CD14-positive monocyte (primary cell): ENCODE results near the gene PRKAR1A. TPM values are rescaled to one million over a fixed set of nuclear protein-coding genes. Genes with fewer than 3 reads are reported as not detected.

Source experiments
- DNase-seq, 3 donors: peaks; one replicate each; pipeline ENCODE4 v3.0.0-alpha.2; 2011 to 2022
- H2AFZ ChIP-seq: 2 replicates; pipeline ENCODE4 v1.6.0; 2012; ENCODE audit warnings: mild to moderate bottlenecking, low read depth, low read length, inconsistent platforms; ENCODE audit not compliant: insufficient read depth, poor library complexity, severe bottlenecking
- H3K27ac ChIP-seq, 2 donors: 1 replicate in 1 of 2; 2 replicates in 1 of 2; pipeline ENCODE4 v1.5.1; 2012 to 2013; ENCODE audit warnings: low read length in 2 of 2, control low read depth in 1 of 2, inconsistent platforms in 1 of 2, low read depth in 1 of 2, mild to moderate bottlenecking in 1 of 2
- H3K27me3 ChIP-seq, 2 donors: one replicate each; pipeline versions ENCODE4 v1.6.0 to v1.6.1; 2011 to 2013; ENCODE audit warnings: low read length in 2 of 2; ENCODE audit not compliant: control insufficient read depth in 2 of 2, insufficient read depth in 2 of 2
- H3K36me3 ChIP-seq, 2 donors: replicated peaks in 1 of 2; 1 replicate in 1 of 2; 2 replicates in 1 of 2; pipeline versions ENCODE4 v1.5.1 to v1.6.1; 2012 to 2013; ENCODE audit warnings: low read length in 2 of 2, control low read depth in 1 of 2, inconsistent platforms in 1 of 2, mild to moderate bottlenecking in 1 of 2; ENCODE audit not compliant: insufficient read depth in 2 of 2, control insufficient read depth in 1 of 2
- H3K4me1 ChIP-seq, 2 donors: 1 replicate in 1 of 2; 2 replicates in 1 of 2; pipeline versions ENCODE4 v1.5.1 to v1.6.1; 2012 to 2013; ENCODE audit warnings: low read length in 2 of 2, control low read depth in 1 of 2, inconsistent platforms in 1 of 2, mild to moderate bottlenecking in 1 of 2, moderate library complexity in 1 of 2; ENCODE audit not compliant: insufficient read depth in 2 of 2, control insufficient read depth in 1 of 2
- H3K4me2 ChIP-seq: replicated peaks from 2 replicates; pipeline ENCODE3; 2012; ENCODE audit warnings: low read length, moderate library complexity, mild to moderate bottlenecking; ENCODE audit not compliant: poor library complexity, severe bottlenecking; ENCODE audit errors: extremely low read depth
- H3K4me3 ChIP-seq, 3 experiments: fragments of 200-600 bp in 1 of 3; sonication (generic) in 1 of 3; replicated peaks in 1 of 3; 1 replicate in 2 of 3; 2 replicates in 1 of 3; pipeline ENCODE4 v1.5.1; 2011 to 2013; ENCODE audit warnings: low read length in 3 of 3, mild to moderate bottlenecking in 3 of 3, control low read depth in 2 of 3, low read depth in 2 of 3, inconsistent platforms in 1 of 3, moderate library complexity in 1 of 3
- H3K79me2 ChIP-seq: 2 replicates; pipeline ENCODE4 v1.6.0; 2012; ENCODE audit warnings: mild to moderate bottlenecking, control low read depth, inconsistent platforms, low read length, moderate library complexity; ENCODE audit not compliant: insufficient read depth
- H3K9ac ChIP-seq: 2 replicates; pipeline ENCODE4 v1.6.0; 2017; ENCODE audit warnings: low read length, mild to moderate bottlenecking; ENCODE audit not compliant: insufficient read depth, poor library complexity, severe bottlenecking
- H3K9me3 ChIP-seq, 2 donors: replicated peaks in 1 of 2; 1 replicate in 1 of 2; 2 replicates in 1 of 2; pipeline versions ENCODE4 v1.5.1 to v1.6.1; 2012 to 2013; ENCODE audit warnings: low read length in 2 of 2, control low read depth in 1 of 2; ENCODE audit not compliant: control insufficient read depth in 1 of 2, insufficient read depth in 1 of 2
- H4K20me1 ChIP-seq: 2 replicates; pipeline ENCODE4 v1.6.0; 2012; ENCODE audit warnings: mild to moderate bottlenecking, low read length, control low read depth, moderate library complexity; ENCODE audit not compliant: insufficient read depth
- H3K27ac Mint-ChIP-seq, 7 donors: one replicate each; pipeline ENCODE4 v1.8.0; 2020; ENCODE audit warnings: mild to moderate bottlenecking in 7 of 7, mixed read lengths in 7 of 7, moderate library complexity in 6 of 7, inconsistent platforms in 2 of 7
- H3K27me3 Mint-ChIP-seq, 3 donors: one replicate each; pipeline ENCODE4 v1.8.0; 2021 to 2022; ENCODE audit warnings: low read depth in 3 of 3, mild to moderate bottlenecking in 3 of 3, mixed read lengths in 3 of 3, moderate library complexity in 3 of 3, inconsistent platforms in 1 of 3
- H3K36me3 Mint-ChIP-seq, 2 donors: one replicate each; pipeline ENCODE4 v1.8.0; 2020; ENCODE audit warnings: mixed read lengths in 2 of 2, inconsistent platforms in 1 of 2, mild to moderate bottlenecking in 1 of 2
- H3K4me1 Mint-ChIP-seq: one replicate; pipeline ENCODE4 v1.8.0; 2020; ENCODE audit warnings: mild to moderate bottlenecking, mixed read lengths
- H3K4me3 Mint-ChIP-seq, 2 donors: one replicate each; pipeline ENCODE4 v1.8.0; 2020; ENCODE audit warnings: mild to moderate bottlenecking in 2 of 2, mixed read lengths in 2 of 2, moderate library complexity in 1 of 2
- H3K9me3 Mint-ChIP-seq, 7 donors: one replicate each; pipeline ENCODE4 v1.8.0; 2020 to 2022; ENCODE audit warnings: mixed read lengths in 7 of 7, mild to moderate bottlenecking in 6 of 7, moderate library complexity in 6 of 7, inconsistent platforms in 2 of 7
- WGBS: methylation state at CpG from one replicate; pipeline ENCODE4 v1.1.5; 2013; ENCODE audit warnings: missing lambda C conversion rate; ENCODE audit not compliant: insufficient coverage; 5-methylcytosine and 5-hydroxymethylcytosine counted together
- intact Hi-C, 2 donors: fragments of 100-400 bp; cut with micrococcal nuclease; formaldehyde crosslinking; loops; one replicate each; pipeline versions ENCODE4 v1.15.0 to v1.15.1; 2023
- polyA plus RNA-seq, 3 donors: library from polyadenylated mRNA; depleted of rRNA in 1 of 3; unstranded in 2 of 3; stranded (reverse) in 1 of 3; fragments of 300-500 nt in 2 of 3; fragments of >200 nt in 1 of 3; fragmentation: Illumina TruSeq in 2 of 3; gene quantifications; 1 replicate in 2 of 3; 2 replicates in 1 of 3; pipeline ENCODE4 v1.2.3, GENCODE V29; 2012 to 2021
- TF ChIP-seq, protein P1 (sequence below): fragments of 200-600 bp; IDR thresholded peaks from one replicate; pipeline ENCODE4 v1.8.0; 2022; ENCODE audit warnings: antibody characterized with exemption, mild to moderate bottlenecking

The PRKAR1A gene
- polyA plus RNA-seq, 3 donors: 91.9 to 436 (median 300) TPM

DNA sequence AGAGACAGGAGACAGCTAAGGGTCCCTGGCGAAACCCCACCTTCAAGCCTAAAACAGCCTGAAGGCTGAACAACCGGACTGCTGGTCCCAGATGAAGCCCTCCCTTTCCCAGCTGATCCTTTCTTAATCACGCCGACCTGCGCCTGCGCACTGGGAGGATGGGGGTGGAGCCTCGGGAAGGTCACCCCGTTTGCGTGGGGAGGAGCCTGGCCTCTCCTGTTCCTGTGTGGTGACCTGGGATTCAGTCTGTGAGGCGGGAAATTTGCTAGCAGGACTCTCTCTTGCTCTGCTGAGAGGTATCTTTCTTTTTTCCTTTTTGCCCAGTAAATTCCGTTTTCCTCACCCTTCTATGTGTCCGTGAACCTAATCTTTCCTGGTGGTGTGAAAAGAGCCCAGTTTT is 79.4 kb downstream of the PRKAR1A start:
- H3K9me3 ChIP-seq: peaks cover 0 to 4% of the 10 kb centered on the region in 2 donors

DNA sequence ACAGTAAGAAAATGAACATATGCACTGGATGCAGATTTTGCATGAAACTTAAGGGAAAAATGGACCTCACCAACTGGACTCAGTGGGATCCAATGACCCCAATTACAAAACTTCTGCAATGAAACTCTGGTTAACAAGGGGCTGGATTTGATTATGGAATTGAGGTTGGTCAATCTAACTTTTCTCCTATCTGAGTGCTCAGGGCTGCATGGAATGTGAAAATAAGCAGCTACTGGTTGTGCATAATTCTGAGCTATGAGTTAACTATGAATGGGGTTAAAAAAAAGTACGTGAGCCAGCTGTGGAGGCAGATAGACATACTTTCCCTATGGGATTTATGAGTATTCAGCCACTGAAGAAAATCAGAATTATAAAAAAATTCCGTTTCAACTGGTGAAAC is 79.8 kb downstream of the PRKAR1A start:
- no peak overlapping the region for H3K9ac ChIP-seq
- no peaks in the 10 kb centered on the region for H3K36me3 ChIP-seq
- H2AFZ ChIP-seq: no peak overlapping the region
- no peak overlapping the region for H3K27ac ChIP-seq
- no peaks in the 10 kb centered on the region for H3K79me2 ChIP-seq
- no peak for DNase-seq
- Mint-ChIP-seq H3K36me3 (peaks cover 6% of the 10 kb centered on the region in 2 donors), H3K4me1 (peaks cover 27% of the 10 kb centered on the region), H3K9me3 (peaks cover 0 to 10% (median 3%) of the 10 kb centered on the region in 7 donors), H3K27me3 (peaks cover 30 to 41% (median 30%) of the 10 kb centered on the region in 3 donors), H3K27ac (no peak overlapping the region), H3K4me3 (peak overlapping the region in 1 of 2 donors; percentile 47)
- no peak overlapping the region for H3K4me2 ChIP-seq
- WGBS: no CpG with 5 or more reads among the region's 2 CpGs
- intact Hi-C loops: no loop called here
- TF ChIP-seq, protein P1, sequence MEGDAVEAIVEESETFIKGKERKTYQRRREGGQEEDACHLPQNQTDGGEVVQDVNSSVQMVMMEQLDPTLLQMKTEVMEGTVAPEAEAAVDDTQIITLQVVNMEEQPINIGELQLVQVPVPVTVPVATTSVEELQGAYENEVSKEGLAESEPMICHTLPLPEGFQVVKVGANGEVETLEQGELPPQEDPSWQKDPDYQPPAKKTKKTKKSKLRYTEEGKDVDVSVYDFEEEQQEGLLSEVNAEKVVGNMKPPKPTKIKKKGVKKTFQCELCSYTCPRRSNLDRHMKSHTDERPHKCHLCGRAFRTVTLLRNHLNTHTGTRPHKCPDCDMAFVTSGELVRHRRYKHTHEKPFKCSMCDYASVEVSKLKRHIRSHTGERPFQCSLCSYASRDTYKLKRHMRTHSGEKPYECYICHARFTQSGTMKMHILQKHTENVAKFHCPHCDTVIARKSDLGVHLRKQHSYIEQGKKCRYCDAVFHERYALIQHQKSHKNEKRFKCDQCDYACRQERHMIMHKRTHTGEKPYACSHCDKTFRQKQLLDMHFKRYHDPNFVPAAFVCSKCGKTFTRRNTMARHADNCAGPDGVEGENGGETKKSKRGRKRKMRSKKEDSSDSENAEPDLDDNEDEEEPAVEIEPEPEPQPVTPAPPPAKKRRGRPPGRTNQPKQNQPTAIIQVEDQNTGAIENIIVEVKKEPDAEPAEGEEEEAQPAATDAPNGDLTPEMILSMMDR: no peak
- H3K4me3 ChIP-seq: no peak overlapping the region
- H3K4me1 ChIP-seq: peaks cover 11 to 15% of the 10 kb centered on the region in 2 donors
- no peaks in the 10 kb centered on the region for H4K20me1 ChIP-seq
- H3K27me3 ChIP-seq: peaks cover 19 to 27% of the 10 kb centered on the region in 2 donors
- peaks cover 0 to 4% of the 10 kb centered on the region in 2 donors for H3K9me3 ChIP-seq

More for the DNA sequence above, 79.4 kb downstream of the PRKAR1A start:
- Mint-ChIP-seq H3K4me3 (peak overlapping the region; percentile 40 to 47), H3K4me1 (peaks cover 27% of the 10 kb centered on the region), H3K9me3 (peaks cover 0 to 11% (median 5%) of the 10 kb centered on the region in 7 donors), H3K27me3 (peaks cover 26 to 40% (median 28%) of the 10 kb centered on the region in 3 donors), H3K27ac (peak overlapping the region in 6 of 7 donors; percentile 24 to 85 (median 70)), H3K36me3 (peaks cover 3 to 4% of the 10 kb centered on the region in 2 donors)
- Histone ChIP-seq H3K4me2 (no peak overlapping the region), H3K27me3 (peaks cover 15 to 24% of the 10 kb centered on the region in 2 donors), H3K27ac (no peak overlapping the region), H3K36me3 (no peaks in the 10 kb centered on the region), H3K4me3 (peak overlapping the region in 1 of 3 experiments; percentile 8), H4K20me1 (no peaks in the 10 kb centered on the region), H3K79me2 (no peaks in the 10 kb centered on the region), H3K4me1 (peaks cover 11 to 15% of the 10 kb centered on the region in 2 donors), H3K9ac (no peak overlapping the region), H2AFZ (no peak overlapping the region)
- TF ChIP-seq, protein P1: no peak
- WGBS: 84% methylated on average over 5 of the region's 12 CpGs
- peak in 1 of 3 donors; percentile 33 for DNase-seq
- intact Hi-C loops: no loop called here
